ENCODE measurements around the gene NACAD. TPM values are rescaled to one million over a fixed set of nuclear protein-coding genes. Genes with fewer than 3 reads are reported as not detected.

Gene NACAD
- total RNA-seq, 4 donors from 2014 or later: 1.5 to 13.6 (median 5.0) TPM; not detected in 1

- Histone ChIP-seq H3K4me3 (no peak overlapping the region), H3K4me1 (peaks cover 0 to 30% (median 3%) of the 10 kb centered on the region in 4 donors), H3K27me3 (no peaks in the 10 kb centered on the region), H3K9me3 (no peaks in the 10 kb centered on the region), H3K27ac (no peak overlapping the region), H3K36me3 (peaks cover 4 to 83% (median 4%) of the 10 kb centered on the region in 3 donors)
- TF ChIP-seq POLR2A (IDR thresholded peaks at IDR 0.05): no peak
- TF ChIP-seq CTCF (IDR thresholded peaks at IDR 0.05): no peak
- DNase-seq: no peak
Measured at GRCh38 chr7:45105588-45106188, 16.9 kb upstream of the NACAD start.

GRCh38 chr7:45104844-45105587 is 16.2 kb upstream of the NACAD start:
- TF ChIP-seq CTCF (IDR thresholded peaks at IDR 0.05) (no peak), POLR2A (IDR thresholded peaks at IDR 0.05) (no peak)
- H3K27ac ChIP-seq: no peak overlapping the region
- peaks cover 4 to 90% (median 4%) of the 10 kb centered on the region in 3 donors for H3K36me3 ChIP-seq

GRCh38 chr7:45103958-45104843 is 15.4 kb upstream of the NACAD start:
- Histone ChIP-seq H3K27me3 (no peaks in the 10 kb centered on the region), H3K4me3 (no peak overlapping the region), H3K36me3 (peaks cover 4 to 98% (median 4%) of the 10 kb centered on the region in 3 donors), H3K27ac (no peak overlapping the region), H3K4me1 (peaks cover 0 to 21% (median 0%) of the 10 kb centered on the region in 4 donors), H3K9me3 (no peaks in the 10 kb centered on the region)
- TF ChIP-seq CTCF (IDR thresholded peaks at IDR 0.05) (no peak), POLR2A (IDR thresholded peaks at IDR 0.05) (no peak)
- DNase-seq: peak in 1 of 3 donors; percentile 39

More at GRCh38 chr7:45104844-45105587, 16.2 kb upstream of the NACAD start:
- Histone ChIP-seq H3K27me3 (no peaks in the 10 kb centered on the region), H3K4me3 (no peak overlapping the region), H3K4me1 (peaks cover 0 to 24% (median under 1%) of the 10 kb centered on the region in 4 donors), H3K9me3 (no peaks in the 10 kb centered on the region)
- DNase-seq: no peak

- no peak for TF ChIP-seq POLR2A (IDR thresholded peaks at IDR 0.05)
- no peak for TF ChIP-seq CTCF (IDR thresholded peaks at IDR 0.05)
Measured at GRCh38 chr7:45102785-45103712, 14.3 kb upstream of the NACAD start.

More at GRCh38 chr7:45102785-45103712, 14.3 kb upstream of the NACAD start:
- peaks cover 0 to 9% (median 0%) of the 10 kb centered on the region in 4 donors for H3K4me1 ChIP-seq
- H3K36me3 ChIP-seq: peaks cover 4 to 98% (median 4%) of the 10 kb centered on the region in 3 donors
- H3K4me3 ChIP-seq: no peak overlapping the region
- H3K9me3 ChIP-seq: no peaks in the 10 kb centered on the region
- no peak for DNase-seq
- H3K27ac ChIP-seq: no peak overlapping the region
- no peaks in the 10 kb centered on the region for H3K27me3 ChIP-seq

Measured in Peyer's patch (tissue), 4 donors.